D721Med (cell line): ENCODE data around the gene CPN2.

Source experiments
- DNase-seq: peaks from one replicate; pipeline ENCODE4 v3.0.0; 2011; ENCODE audit warnings: low spot score; ENCODE audit not compliant: insufficient read length
- FAIRE-seq: peaks from 2 replicates; lab custom pipeline; 2011; peaks lifted over from hg19 to GRCh38; lab: Jason Lieb, UNC
- TF ChIP-seq, protein P1 (sequence below): IDR thresholded peaks from 2 replicates; pipeline ENCODE4 v1.5.1; 2012; ENCODE audit warnings: mild to moderate bottlenecking, control low read depth; ENCODE audit not compliant: insufficient read depth; ENCODE audit errors: missing control alignments

CPN2 gene

DNA sequence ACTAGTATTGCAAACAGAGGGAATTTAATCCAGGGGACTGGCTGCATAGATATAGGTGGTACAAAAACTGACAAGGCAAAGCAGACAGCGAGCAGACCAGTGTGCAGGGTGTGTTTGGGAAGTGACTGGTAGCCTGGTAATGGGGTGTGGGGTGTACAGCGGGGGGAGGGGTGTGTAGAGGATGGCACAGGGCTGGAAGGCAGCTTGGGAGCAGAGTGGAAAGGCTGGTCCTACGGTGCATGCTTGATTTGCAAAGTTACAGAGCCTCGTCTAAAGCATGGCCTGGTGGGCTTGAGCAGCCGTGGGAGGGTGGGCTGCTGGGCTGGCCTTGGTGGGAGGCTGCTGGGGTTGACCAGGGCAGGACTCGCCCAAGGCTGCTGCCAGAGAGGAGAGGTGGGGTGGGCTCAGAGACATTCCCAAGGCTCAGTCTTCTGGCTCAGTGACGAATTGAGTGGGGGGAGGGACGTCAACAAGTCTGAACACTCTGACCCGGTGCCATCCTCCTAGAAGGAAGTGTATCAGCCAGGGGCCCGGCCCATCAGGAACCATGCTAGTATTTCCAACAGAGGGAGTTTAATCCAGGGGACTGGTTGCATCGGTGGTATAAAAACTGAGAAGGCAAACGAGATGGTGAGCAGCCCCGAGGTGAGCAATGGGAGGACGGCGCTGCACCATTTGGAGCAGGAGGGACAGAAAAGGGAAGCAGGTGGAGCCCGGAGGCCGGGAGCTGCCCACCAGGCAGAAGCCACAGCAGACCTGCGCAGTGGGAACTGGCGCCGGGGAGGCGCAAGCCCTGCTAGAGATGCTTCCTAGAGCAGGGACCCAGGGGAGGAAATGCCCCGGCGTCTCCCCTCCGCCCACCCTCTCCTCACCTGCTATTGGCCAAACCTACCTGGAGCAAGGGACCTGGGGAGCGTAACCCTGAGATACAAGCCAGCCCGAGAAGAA, 29.2 kb downstream of the CPN2 start:
- FAIRE-seq (no peak), DNase-seq (no peak)
- TF ChIP-seq, protein P1, sequence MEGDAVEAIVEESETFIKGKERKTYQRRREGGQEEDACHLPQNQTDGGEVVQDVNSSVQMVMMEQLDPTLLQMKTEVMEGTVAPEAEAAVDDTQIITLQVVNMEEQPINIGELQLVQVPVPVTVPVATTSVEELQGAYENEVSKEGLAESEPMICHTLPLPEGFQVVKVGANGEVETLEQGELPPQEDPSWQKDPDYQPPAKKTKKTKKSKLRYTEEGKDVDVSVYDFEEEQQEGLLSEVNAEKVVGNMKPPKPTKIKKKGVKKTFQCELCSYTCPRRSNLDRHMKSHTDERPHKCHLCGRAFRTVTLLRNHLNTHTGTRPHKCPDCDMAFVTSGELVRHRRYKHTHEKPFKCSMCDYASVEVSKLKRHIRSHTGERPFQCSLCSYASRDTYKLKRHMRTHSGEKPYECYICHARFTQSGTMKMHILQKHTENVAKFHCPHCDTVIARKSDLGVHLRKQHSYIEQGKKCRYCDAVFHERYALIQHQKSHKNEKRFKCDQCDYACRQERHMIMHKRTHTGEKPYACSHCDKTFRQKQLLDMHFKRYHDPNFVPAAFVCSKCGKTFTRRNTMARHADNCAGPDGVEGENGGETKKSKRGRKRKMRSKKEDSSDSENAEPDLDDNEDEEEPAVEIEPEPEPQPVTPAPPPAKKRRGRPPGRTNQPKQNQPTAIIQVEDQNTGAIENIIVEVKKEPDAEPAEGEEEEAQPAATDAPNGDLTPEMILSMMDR, result no peak

DNA sequence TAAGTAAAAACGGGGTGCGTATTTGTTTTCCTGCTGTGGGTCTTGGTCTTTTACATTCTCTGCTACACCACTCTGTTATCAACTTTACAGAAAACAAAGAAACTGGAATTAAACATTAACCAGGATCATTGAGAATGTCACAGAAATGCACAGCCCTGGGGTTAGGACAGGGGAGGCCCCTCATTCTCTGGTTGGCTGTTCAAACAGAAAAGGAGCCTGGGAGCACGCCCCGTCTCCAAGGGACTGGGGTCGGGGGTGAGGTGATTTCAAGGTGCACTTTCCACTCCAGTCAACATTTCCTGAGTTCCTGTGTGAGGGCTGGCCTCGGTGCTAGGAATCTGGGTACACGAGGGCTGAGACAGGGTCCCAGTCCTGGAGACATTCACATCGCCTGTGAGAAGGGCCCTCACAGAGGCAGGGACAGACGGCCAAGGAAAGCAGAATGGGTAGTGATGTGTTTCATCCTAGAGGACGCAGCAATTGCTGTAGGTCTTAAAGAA, 30.3 kb downstream of the CPN2 start:
- TF ChIP-seq, protein P1, result no peak
- DNase-seq (no peak), FAIRE-seq (no peak)

DNA sequence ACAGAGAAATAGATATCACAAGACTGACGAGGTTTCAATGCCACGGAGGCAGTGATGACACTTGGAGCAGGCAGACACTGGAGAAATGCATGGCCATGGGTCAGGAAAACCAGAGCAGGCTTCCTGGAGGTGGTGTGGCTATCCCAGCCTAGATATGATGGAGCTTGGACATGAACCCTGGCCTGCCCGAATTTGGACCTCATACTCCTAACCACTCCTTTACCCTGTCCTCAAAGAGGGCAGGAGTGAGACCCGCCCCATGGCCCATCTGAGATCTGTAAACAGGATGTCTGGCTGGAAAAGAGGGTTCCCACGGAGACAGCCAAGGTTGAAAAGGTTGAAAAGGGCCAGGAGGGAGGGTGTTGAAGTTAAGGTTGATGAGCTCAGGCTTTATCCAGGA, 31.0 kb downstream of the CPN2 start:
- FAIRE-seq, result no peak
- TF ChIP-seq, protein P1, result no peak
- no peak for DNase-seq

DNA sequence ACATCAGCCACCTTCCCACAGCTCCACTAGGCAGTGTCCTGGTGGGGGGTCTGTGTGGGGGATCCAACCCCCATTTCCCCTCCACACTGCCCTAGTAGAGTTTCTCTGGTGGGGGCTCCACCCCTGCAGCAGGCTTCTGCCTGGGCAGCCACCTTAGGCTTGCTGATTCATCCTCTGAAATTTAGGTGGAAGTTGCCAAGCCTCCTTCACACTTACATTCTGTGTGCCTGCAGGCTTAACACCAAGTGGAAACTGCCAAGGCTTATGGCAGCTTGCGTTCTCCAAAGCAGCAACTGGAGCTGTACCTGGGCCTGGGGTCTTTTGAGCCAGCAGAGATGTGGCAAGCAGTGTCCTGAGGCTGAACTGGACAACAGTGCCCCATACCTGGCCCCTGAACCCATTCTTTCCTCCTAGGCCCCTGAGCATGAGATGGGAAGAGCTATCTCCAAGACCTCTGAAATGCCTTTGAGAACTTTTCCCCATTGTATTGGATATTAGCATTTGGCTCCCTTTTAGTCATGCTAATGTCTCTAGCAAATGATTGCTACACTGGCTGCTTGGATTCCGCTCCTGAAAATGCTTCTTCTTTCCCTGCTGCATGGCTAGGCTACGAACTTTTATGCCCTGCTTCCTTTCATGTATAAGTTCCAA, 32.5 kb downstream of the CPN2 start:
- no peak for FAIRE-seq
- DNase-seq, result no peak
- TF ChIP-seq, protein P1, result no peak

DNA sequence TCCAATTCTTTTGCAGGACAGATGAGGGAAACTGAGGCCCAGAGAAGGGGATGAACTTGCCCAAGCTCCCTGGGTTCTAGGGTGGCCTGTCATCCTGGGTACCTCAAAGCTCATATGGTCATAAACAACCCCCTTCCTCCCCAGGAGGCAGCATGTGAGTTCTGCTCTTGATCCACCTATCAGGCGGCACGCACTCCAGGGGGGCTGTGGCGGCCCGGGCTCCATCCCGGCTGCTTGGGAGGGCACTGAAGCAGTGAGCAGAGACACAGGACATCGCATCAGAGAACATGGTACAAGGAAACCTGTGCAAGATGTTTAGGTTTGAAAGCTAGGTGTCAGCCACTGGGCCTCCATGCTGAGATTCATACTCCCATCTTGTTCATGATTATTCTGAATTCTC, 34.2 kb downstream of the CPN2 start:
- TF ChIP-seq, protein P1, result no peak
- DNase-seq, result no peak
- FAIRE-seq, result no peak

DNA sequence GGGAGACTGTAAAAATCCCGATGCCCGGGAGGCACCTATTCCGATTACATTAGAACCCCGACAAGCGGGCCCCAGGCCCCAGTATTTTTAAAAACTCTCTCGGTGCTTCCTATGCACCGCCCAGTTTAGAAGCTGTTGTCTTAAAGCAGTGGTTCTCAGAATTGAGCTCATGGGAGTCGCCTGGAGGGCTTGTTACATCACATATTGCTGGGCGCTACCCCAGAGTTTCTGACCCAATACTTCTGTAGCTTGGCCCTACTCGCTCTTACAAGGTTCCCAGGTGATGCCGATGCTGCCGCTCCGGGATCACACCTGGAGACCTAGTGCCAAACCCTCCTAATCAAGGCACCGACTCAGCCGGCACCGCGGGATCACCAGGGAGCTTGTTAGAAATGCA, 35.2 kb downstream of the CPN2 start:
- no peak for DNase-seq
- no peak for FAIRE-seq
- TF ChIP-seq, protein P1, result no peak
